GM19438 (cell line): ENCODE data around the gene FKBP5.
"Not testable (repeated sequence)": the region's sequence is repeated elsewhere in the genome, so short reads cannot be mapped to it uniquely, and the experiment has no call there.

Experiments
- ATAC-seq: cut with Tn5 transposase; IDR thresholded peaks from one replicate; pipeline ENCODE4 v1.9.1; 2021; ENCODE audit warnings: low read depth; ENCODE audit not compliant: unreplicated experiment

FKBP5 gene

DNA sequence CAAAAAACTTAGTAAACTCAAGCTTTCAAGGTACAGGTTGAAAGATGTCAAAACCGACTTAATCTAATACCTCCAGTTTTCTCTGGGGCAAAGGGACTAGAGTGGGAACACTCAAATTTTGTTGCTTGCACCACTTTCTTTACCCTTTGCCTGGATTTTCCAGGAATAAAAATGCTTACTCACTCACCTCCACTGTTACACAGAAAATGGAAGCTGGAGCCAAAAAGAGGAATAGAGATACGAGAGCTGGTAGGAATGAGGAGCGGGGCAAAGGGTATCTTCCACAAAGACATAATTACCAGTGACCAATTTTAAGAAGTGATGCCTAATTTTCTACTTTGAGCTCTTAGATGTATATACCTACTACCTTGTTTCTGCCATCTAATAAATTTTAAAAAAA is 96.5 kb downstream of the FKBP5 start:
- ATAC-seq: no peak

DNA sequence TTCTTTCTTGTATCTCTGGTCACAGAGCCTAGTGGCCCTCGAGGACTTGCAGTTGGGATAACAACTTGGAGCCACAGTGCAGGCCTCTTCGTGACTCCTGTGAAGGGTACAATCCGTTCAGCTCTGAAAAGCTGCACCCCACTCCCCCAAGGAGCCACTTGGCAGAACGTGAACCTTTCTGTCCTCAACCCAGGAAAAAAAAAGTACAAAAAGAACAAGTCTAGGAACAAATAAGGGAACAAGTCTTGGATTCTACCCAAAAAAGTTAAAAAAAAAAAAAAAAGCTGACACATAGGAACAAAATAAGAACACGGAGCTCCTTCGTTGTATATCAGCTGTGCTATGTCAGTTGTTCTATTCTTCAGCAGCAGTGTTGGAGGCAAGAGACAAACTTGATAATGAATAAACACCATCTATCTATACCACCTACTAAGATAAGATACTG is 98.1 kb downstream of the FKBP5 start:
- ATAC-seq: no peak

DNA sequence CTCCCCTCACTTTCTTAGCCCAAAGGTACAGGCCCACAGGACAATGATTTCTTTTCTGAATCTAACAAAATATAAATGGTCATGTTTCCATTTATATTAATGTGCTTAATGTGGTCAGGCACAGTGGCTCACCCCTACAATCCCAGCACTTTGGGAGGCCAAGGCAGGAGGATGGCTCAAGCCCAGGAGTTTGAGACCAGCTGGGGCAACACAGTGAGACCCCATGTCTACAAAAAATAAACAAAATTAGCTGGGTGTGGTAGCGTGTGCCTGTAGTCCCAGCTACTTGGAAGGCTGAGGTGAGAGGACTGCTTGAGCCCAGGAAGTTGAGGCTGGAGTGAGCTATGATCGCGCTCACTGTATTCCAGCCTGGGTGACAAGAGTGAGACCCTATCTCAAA is 98.8 kb downstream of the FKBP5 start:
- ATAC-seq: no peak

DNA sequence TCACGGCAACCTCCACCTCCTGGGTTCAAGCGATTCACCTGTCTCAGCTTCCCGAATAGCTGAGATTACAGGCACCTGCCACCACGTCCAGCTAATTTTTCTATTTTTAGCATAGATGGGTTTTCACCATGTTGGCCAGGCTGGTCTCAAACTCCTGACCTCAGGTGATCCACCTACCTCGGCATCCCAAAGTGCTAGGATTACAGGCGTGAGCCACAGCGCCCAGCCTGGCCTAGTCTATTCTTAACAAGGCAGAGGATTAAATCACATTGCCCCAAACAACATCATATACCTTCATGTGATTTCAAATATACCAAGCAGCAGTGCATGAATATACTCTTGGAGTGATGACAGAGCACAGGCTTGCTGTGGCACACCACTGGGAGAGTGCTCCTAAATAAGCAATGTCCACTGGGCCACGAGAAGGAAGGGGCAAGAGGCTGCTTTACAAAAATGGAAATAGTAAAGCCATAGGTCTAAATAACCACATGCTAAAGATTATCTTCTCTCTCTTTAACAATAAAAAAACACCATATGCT is 99.4 kb downstream of the FKBP5 start:
- no peak for ATAC-seq

DNA sequence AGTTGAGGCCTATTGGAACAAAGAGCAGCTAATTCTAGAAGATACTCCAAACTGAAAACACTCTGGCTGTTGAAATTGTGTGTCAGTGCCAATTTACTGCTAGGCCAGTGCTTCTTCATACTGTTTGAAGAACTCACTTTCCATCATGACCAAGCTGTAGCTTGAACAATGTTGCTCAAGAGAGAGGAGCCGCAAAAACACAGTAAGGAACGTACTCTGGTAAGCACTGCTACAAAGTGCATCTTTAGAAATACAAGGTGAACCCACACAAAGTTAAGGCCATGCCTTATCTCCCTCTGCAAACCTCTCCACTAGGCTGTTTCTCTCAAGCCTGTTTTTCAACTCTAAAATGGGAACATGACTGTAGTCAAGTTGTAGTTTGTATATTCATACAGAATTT is 101.5 kb downstream of the FKBP5 start:
- no peak for ATAC-seq

DNA sequence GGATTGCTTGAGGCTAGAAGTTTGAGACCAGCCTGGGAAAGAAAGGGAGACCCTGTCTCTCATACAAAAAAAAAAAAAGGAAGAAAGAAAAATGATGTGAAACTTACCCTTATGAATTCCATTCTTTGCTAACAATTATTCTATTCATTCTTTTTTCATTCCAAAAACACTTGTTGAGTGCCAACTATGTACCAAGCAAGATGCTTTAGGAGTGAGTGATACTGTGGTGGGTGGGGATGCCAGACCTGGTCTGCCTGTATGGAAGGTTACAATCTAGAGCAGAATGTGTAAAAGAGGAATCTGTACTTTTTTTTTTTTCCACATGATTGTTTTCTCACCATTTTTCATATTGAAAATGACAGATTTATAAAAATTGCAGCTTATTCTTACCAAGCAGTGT is 102.2 kb downstream of the FKBP5 start:
- ATAC-seq: no peak

DNA sequence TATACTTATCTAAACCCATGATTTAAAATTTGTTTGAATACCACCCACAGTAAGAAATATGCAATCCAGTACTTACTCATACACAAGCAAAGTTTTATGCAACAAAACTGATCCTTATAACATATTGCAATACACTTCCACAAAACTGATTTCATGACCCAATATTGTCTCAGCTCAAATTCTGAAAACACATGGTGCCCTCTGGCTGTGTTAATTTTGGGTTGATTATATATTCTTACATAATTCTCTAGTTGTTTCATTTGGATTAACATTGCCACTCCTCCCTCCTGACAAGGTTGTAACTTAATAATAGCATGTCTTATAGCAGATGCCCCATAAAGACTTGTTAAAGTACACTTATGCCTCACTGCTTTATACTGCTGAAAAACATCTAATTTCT is 103.1 kb downstream of the FKBP5 start:
- no peak for ATAC-seq

DNA sequence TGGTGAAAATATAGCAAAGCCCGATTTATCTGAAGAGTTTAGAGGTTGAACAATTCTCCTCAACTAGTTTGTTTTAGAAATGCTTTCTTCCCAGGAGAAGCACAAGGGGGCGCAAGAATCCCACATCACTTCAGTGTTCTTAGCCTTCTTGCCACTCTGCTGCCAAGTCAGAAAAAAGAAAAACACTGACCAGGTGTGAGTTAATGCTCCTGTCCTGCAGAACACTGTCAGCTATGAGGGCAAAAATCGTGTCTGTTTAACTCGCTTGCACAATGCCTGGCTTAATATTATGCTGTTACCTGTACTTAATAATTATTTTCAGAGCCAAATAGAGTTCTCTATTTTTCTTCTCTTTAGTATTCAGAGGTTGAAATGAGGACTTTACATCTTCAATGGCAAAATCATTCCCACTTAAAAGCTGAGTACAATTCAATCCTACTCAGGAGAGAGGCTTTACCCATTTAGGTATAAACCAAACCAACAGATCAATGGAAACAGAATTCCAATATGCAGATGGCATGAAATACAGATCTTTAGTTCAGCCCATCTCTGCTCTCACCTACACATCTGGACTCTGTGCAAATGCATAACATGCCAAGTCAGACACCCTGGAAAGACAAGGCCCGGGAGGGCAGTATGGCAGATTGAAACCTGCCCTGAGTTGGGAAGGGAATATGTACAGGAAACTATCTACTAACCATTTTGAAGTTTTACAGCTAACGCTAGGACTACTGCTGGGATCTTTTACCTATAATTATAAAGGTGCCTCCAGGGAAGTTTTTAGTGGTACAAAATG is 104.6 kb downstream of the FKBP5 start:
- no peak for ATAC-seq

DNA sequence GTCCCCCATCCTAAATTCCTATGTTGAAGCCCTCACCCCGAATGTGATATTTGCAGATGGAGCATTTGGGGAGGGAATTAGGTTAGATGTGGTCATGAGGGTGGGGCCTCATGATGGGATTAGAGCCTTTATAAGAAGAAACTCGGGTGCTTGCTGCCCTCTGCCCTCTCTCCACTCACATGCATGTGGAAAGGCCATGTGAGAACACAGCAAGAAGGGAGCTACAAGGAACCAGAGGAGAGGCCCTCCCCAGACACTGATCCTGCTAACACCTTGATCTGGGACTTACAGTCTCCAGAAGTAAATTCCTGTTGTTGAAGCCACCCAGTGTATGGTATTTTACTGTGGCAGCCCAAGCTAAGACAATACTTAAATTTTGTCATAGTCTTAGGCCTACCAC is 106.4 kb downstream of the FKBP5 start:
- no peak for ATAC-seq

DNA sequence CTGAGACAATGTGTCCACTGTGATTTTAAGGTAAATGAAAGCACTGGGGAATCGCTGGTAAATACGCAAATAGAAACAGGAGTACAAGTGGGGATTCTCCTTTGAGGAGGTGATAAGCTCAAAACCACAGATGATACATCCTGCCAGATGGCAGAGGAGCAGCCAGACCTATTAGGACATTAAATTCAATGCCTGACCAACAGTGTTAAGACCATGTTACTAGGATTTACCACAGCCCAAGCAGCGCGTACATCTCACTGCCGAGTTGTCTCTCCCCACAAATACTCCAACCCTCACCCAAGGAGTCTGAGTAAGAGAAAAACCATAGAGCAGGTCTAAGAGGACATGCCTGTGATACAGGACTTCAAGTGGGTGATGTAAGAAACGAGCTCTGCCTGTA is 107.1 kb downstream of the FKBP5 start:
- no peak for ATAC-seq

DNA sequence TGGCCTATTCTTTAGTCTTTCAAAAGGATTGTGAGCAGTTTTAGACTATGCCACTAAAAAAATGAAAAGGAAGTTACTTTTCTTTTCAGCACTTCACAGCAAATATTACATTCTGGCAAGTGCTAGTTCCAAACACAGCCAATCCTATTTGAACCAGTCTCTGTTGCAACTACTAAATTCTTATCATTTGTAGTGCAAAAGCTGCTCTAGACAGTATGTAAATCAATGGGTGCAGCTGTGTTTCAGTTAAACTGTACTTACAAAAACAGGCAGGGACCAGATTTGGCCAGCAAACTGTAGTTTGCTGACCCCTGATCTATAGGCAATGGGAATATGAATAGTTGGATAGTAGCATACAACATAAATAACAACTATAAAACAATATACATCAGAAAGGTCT is 107.9 kb downstream of the FKBP5 start:
- ATAC-seq: no peak

DNA sequence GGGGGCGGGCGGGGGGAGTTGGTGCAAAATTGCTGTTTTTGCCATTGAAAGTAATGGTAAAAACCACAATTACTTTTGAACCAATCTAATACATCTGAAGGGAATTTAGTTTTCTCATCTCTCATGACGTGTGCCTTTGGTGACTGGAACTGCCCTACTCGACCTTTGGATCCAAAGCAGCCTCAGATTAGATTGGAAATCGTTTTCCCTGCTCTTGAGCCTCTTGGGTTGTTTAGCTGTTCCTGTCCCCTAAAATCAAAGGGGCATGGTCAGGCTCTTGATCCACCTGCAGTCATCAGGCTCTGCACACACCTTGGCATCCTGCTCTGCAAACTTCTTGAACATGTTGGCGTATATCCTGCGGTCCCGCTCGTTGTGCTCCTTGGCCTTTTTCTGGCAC is 112.0 kb downstream of the FKBP5 start:
- ATAC-seq: no peak

DNA sequence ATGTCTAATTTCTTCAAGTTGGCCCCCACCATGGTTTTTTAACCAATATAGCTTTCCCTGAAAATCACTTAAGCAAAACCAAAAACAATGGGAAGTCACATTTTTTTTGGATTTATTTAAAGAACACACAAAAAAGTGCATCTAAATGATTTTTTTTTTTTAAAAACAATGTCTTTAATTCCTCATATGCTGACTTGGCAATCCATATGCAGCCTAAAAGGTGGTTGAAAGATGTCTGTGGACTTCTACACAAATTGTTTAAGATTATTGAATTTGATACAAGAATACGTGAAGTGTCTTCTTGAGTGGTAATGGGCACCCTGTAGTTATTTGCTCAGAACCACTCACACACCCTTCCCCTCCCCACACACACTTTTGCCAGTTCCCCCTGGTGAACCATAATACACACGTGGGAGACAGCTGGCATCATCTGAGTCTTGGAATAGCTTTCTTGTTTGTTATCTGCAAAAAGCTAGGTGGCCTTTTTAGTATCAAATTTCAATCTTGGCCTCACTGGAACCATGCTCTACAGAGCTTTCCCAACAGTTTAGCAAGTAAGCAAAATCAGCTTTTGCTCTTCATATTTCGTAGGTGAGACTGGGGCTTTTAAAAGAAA is 115.1 kb downstream of the FKBP5 start:
- ATAC-seq: no peak

DNA sequence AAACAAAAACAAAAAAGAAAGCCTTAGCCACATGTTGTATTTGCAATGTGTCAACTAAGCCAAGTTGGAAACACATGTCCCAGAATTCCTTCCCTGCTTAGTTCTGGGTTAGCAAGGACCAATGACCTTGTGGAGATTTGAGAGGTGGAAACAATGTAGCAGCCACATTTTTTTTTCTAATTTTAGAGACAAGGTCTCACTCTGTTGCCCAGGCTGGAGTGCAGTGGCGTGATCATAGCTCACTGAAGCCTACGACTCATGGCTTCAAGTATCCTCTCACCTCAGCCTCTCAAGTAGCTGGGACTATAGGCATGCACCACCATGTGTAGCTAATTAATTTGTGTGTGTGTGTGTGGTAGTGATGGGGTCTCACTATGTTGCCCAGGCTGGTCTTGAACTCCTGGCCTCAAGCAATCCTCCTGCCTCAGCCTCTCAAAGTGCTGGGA is 117.8 kb downstream of the FKBP5 start:
- not testable (repeated sequence) for ATAC-seq

DNA sequence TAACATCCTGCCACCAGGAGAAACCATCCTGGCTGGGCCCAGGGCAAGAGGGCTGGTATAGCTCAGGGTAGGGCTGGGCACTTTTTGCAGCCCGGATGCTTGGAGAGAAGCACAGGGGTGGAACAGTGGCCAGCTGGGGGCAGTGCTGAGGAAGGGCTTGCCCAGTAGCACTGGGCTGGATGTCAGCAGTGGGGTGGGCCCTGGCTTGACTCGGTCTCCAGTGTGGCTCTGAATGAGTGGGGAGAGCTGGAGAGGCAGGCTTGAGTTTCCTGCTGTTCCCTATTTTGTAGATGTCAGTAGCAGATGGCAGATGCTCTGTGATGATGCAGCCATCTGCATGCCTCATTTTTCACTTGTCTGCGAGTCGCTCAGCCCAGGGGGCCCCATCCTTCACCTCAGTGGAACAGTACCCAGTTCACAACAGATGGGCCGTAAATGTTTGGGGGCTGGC is 119.7 kb downstream of the FKBP5 start:
- ATAC-seq: no peak

DNA sequence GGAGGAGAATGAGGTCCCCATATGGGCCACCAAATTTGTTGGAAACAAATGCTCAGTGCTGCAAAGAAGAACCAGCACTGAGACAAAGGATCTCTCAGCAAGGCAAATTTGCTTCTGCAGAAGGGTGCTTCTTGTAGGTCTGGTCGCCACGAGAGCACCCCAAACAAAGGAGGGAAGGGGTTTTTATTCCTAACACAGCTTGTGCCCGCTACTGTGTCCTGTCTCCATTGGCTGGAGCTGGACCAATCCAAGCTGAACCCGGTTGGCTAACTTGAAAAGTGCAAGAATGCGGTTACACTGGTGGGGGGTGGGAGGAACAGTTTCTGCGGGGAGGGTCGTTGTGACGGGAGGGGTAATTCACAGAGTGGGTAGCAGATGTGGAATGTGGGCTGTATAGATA is 121.9 kb downstream of the FKBP5 start:
- ATAC-seq: no peak

DNA sequence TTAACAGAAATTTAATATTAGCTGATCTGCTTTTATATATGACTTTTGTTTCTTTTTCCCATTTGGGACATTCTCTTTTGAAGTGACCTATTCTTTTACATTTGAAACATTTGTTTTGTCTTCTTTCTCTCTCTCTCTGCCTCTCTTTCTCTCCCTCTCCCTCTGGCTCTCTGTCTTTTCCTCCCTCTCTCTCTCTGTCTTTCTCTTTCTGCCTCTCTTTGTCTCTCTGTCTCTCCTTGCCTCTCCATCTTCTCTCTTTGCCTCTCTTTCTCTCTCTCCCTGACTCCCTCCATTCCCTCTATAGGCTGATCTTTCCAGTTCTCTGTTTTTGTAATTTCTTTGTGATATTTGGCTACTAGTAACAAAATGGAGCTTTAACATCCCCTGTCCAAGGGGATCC is 124.0 kb downstream of the FKBP5 start:
- ATAC-seq: no peak

DNA sequence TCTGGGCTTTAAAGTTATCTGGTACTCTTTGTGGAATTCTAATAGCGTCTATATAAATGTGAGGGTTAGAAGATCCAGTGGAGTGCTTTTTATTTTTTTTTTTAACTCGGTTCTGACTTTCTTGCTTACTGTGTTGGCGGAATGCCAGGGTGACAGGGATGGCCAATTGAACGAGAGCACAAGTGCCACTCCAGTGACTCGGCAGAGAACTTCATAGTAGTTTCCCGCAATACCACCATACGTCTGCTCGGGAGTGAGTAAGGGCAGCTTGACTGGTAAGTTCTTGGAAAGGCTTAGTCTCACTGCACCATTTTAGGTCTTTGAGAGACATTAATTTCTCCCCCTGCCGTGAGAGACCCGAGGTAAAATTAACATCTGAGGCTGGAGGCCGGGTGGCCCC is 126.7 kb downstream of the FKBP5 start:
- ATAC-seq: no peak

DNA sequence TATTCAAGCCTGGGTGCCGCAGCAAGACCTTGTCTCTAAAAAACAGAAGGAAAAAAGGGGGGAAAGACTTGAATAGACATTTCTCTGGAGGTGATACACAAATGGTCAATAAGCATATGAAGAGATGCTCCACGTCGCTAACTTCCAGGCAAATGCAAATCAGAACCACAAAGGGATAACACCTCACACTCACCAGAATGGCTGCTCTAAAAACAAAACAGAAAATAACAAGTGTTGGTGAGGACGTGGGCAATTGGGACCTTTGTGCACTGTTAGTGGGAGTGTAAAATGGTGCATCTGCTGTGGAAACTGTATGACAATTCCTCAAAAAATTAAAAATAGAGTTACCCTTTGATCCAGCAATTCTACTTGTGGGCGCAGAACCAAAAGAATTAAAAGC is 127.6 kb downstream of the FKBP5 start:
- ATAC-seq: no peak

DNA sequence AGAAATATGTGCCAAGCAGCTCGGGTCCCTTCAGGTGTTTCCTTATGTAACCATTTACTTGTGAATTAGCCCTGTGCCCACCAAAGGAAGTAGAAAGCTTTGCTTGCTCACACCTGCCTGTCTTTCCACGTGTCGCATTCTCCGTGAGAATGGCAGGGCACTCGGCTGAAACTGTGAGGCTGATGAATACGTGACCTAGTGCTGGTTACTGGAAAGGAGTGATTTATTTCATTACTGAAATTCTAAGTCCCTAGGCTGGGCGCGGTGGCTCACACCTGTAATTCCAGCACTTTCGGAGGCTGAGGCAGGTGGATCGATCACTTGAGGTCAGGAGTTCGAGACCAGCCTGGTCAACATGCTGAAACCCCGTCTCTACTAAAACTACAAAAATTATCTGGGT is 130.1 kb downstream of the FKBP5 start:
- ATAC-seq: no peak

DNA sequence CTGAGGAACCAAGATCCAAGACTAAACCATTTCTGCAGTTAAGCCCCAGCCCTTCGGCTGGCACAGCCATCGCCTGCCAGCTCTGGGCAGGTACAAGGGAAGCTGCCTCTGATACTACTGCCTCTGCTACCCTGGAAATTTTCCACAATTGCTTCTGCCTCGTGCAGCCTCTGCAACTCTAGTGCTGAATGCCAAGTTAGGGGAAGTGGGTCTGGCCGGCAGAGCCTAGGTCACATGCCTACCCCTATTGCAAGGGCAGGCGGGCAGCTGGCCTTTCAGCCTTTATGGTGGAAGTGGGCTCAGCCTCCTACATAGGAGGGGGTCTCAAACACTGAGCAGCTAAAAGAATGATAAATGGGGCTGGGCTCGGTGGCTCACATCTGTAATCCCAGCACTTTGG is 131.5 kb downstream of the FKBP5 start:
- ATAC-seq: no peak

DNA sequence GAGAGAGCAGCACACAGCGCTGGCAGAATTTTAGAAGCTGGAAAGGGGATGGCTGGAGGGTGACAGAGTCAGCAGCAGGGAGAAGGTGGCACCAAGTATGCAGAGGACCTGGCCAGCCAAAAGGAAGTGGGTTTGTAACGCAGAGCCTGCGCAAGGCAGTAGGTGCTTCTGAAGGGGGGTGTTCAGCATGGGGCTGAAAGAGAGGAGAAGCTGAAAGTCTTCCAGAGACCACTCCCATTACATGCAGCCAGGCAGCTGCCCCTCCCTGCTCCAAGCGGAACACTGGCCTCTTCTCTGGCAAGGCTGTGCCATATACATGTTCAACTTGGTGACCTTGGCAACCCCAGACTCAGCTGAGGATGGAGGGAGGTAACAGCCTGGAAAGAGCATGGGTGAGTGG is 133.9 kb downstream of the FKBP5 start:
- ATAC-seq: no peak
